ENCODE results near the gene TRPV4. TPM values are rescaled to one million over a fixed set of nuclear protein-coding genes. Genes with fewer than 3 reads are reported as not detected.

Gene TRPV4
- total and polyA plus RNA-seq, 10 of the 15 experiments (the other 5 are each of a cell fraction or from before 2014, with no cell fraction given), result not detected

DNA sequence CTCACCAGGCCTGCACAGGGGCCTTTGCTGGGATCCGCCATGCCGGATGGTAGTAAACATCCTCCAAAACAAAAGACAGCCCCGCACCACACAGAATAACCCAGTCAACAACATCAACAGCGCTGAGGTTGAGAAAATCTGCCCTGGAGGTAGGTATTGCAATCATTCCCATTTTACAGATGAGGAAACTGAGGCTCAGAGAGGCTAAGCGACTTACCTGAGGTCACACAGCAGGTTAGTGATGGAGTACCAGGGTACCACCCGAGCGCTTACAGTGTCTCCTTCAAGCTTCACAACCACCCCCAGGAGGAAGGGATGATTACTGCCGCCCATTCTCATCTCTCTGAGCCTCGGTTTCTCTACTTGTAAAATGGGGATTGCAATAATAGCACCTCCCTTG is 14.9 kb downstream of the TRPV4 start:
- Histone ChIP-seq H3K9me3 (replicated peaks; ENCODE audit: control insufficient read depth, insufficient read depth, low read length) (no peaks in the 10 kb centered on the region), H3K9ac (ENCODE audit: control insufficient read depth, insufficient read depth, low read length) (no peak overlapping the region), H3K4me2 (ENCODE audit: control insufficient read depth, insufficient read depth) (no peak overlapping the region), H3K36me3 (ENCODE audit: control insufficient read depth in 2 of 2, insufficient read depth in 2 of 2, low read length in 1 of 2) (no peaks in the 10 kb centered on the region), H3K27ac (ENCODE audit: control insufficient read depth, insufficient read depth) (no peak overlapping the region), H4K20me1 (ENCODE audit: control insufficient read depth, insufficient read depth) (no peaks in the 10 kb centered on the region), H3K79me2 (ENCODE audit: control insufficient read depth, insufficient read depth, low read length) (no peaks in the 10 kb centered on the region), H3K4me3 (no peak overlapping the region), H2AFZ (ENCODE audit: control insufficient read depth, low read depth, low read length) (no peak overlapping the region), H3K4me1 (ENCODE audit: control insufficient read depth, insufficient read depth, low read length) (no peaks in the 10 kb centered on the region), H3K27me3 (replicated peaks in 1 of 2; ENCODE audit: control insufficient read depth in 2 of 2, insufficient read depth in 2 of 2, low read length in 1 of 2) (no peaks in the 10 kb centered on the region)
- ChIA-PET SMC1A (ENCODE audit: uncharacterized antibody, unreplicated experiment) (no interaction called here), POLR2A (no interaction called here), RAD21 (ENCODE audit: unreplicated experiment) (no interaction called here), CTCF (no interaction called here)
- ATAC-seq, result no peak
- no peak for FAIRE-seq
- in situ Hi-C loops (cut with MboI), result no loop called here
- WGBS (ENCODE audit: insufficient coverage, insufficient replicate concordance, low lambda C conversion rate, missing lambda C conversion rate), result 73% methylated on average over 9 of the region's 9 CpGs
- intact Hi-C loops (cut with micrococcal nuclease; ENCODE audit: unreplicated experiment), result no loop called here
- BruUV-seq (replicated peaks), result no TSS peak
- no peak for DNase-seq (ENCODE audit: low read depth, low spot score)
- TF ChIP-seq HCFC1 (IDR thresholded peaks at IDR 0.05; ENCODE audit: low read length) (no peak), NFYB (IDR thresholded peaks at IDR 0.05; ENCODE audit: insufficient read depth, low read depth, low read length) (no peak), YY1 (IDR thresholded peaks at IDR 0.05; ENCODE audit: low read depth, low read length) (no peak), FOXM1 (IDR thresholded peaks at IDR 0.05; ENCODE audit: low read depth, low read length) (no peak), SMC3 (IDR thresholded peaks at IDR 0.05; ENCODE audit: borderline replicate concordance, low read length) (no peak), SUPT20H (IDR thresholded peaks at IDR 0.05; ENCODE audit: borderline replicate concordance, control insufficient read depth, low read depth, low read length) (no peak), MEF2A (IDR thresholded peaks at IDR 0.05; ENCODE audit: insufficient read depth, low read depth, low read length) (no peak)
- TF ChIP-seq, protein P1, sequence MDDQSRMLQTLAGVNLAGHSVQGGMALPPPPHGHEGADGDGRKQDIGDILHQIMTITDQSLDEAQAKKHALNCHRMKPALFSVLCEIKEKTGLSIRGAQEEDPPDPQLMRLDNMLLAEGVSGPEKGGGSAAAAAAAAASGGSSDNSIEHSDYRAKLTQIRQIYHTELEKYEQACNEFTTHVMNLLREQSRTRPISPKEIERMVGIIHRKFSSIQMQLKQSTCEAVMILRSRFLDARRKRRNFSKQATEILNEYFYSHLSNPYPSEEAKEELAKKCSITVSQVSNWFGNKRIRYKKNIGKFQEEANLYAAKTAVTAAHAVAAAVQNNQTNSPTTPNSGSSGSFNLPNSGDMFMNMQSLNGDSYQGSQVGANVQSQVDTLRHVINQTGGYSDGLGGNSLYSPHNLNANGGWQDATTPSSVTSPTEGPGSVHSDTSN (IDR thresholded peaks at IDR 0.05; ENCODE audit: insufficient replicate concordance, low read depth, low read length), result no peak
- TF ChIP-seq, protein P2, sequence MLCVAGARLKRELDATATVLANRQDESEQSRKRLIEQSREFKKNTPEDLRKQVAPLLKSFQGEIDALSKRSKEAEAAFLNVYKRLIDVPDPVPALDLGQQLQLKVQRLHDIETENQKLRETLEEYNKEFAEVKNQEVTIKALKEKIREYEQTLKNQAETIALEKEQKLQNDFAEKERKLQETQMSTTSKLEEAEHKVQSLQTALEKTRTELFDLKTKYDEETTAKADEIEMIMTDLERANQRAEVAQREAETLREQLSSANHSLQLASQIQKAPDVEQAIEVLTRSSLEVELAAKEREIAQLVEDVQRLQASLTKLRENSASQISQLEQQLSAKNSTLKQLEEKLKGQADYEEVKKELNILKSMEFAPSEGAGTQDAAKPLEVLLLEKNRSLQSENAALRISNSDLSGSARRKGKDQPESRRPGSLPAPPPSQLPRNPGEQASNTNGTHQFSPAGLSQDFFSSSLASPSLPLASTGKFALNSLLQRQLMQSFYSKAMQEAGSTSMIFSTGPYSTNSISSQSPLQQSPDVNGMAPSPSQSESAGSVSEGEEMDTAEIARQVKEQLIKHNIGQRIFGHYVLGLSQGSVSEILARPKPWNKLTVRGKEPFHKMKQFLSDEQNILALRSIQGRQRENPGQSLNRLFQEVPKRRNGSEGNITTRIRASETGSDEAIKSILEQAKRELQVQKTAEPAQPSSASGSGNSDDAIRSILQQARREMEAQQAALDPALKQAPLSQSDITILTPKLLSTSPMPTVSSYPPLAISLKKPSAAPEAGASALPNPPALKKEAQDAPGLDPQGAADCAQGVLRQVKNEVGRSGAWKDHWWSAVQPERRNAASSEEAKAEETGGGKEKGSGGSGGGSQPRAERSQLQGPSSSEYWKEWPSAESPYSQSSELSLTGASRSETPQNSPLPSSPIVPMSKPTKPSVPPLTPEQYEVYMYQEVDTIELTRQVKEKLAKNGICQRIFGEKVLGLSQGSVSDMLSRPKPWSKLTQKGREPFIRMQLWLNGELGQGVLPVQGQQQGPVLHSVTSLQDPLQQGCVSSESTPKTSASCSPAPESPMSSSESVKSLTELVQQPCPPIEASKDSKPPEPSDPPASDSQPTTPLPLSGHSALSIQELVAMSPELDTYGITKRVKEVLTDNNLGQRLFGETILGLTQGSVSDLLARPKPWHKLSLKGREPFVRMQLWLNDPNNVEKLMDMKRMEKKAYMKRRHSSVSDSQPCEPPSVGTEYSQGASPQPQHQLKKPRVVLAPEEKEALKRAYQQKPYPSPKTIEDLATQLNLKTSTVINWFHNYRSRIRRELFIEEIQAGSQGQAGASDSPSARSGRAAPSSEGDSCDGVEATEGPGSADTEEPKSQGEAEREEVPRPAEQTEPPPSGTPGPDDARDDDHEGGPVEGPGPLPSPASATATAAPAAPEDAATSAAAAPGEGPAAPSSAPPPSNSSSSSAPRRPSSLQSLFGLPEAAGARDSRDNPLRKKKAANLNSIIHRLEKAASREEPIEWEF (IDR thresholded peaks at IDR 0.05; ENCODE audit: insufficient replicate concordance, low read depth, low read length), result no peak
- TF ChIP-seq, protein P3, sequence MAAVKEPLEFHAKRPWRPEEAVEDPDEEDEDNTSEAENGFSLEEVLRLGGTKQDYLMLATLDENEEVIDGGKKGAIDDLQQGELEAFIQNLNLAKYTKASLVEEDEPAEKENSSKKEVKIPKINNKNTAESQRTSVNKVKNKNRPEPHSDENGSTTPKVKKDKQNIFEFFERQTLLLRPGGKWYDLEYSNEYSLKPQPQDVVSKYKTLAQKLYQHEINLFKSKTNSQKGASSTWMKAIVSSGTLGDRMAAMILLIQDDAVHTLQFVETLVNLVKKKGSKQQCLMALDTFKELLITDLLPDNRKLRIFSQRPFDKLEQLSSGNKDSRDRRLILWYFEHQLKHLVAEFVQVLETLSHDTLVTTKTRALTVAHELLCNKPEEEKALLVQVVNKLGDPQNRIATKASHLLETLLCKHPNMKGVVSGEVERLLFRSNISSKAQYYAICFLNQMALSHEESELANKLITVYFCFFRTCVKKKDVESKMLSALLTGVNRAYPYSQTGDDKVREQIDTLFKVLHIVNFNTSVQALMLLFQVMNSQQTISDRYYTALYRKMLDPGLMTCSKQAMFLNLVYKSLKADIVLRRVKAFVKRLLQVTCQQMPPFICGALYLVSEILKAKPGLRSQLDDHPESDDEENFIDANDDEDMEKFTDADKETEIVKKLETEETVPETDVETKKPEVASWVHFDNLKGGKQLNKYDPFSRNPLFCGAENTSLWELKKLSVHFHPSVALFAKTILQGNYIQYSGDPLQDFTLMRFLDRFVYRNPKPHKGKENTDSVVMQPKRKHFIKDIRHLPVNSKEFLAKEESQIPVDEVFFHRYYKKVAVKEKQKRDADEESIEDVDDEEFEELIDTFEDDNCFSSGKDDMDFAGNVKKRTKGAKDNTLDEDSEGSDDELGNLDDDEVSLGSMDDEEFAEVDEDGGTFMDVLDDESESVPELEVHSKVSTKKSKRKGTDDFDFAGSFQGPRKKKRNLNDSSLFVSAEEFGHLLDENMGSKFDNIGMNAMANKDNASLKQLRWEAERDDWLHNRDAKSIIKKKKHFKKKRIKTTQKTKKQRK (IDR thresholded peaks at IDR 0.05; ENCODE audit: low read depth, low read length), result no peak
- TF ChIP-seq, protein P4, sequence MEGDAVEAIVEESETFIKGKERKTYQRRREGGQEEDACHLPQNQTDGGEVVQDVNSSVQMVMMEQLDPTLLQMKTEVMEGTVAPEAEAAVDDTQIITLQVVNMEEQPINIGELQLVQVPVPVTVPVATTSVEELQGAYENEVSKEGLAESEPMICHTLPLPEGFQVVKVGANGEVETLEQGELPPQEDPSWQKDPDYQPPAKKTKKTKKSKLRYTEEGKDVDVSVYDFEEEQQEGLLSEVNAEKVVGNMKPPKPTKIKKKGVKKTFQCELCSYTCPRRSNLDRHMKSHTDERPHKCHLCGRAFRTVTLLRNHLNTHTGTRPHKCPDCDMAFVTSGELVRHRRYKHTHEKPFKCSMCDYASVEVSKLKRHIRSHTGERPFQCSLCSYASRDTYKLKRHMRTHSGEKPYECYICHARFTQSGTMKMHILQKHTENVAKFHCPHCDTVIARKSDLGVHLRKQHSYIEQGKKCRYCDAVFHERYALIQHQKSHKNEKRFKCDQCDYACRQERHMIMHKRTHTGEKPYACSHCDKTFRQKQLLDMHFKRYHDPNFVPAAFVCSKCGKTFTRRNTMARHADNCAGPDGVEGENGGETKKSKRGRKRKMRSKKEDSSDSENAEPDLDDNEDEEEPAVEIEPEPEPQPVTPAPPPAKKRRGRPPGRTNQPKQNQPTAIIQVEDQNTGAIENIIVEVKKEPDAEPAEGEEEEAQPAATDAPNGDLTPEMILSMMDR (IDR thresholded peaks at IDR 0.05 in 2 of 3, conservative IDR thresholded peaks at IDR 0.05 in 1 of 3; ENCODE audit: control insufficient read depth in 2 of 3, extremely low read depth in 1 of 3, insufficient read depth in 1 of 3, low read depth in 3 of 3, low read length in 3 of 3), result no peak

All from GM12878 (cell line).